NCI-H1105 (cell line): ENCODE measurements around the gene HIRA.
A peak's percentile ranks its signal among the peaks of the same experiment; 100 is the strongest.
"Not testable (repeated sequence)": the region's sequence is repeated elsewhere in the genome, so short reads cannot be mapped to it uniquely, and the experiment has no call there.

ENCODE experiments used
- DNase-seq: peaks from one replicate; lab custom pipeline; 2025; lab: John Stamatoyannopoulos, UW

Gene HIRA

GRCh38 chr22:19440411-19441195 is 9.1 kb upstream of the HIRA start:
- no peak for DNase-seq

GRCh38 chr22:19438298-19438697 is 6.8 kb upstream of the HIRA start:
- no peak for DNase-seq

GRCh38 chr22:19436444-19437161 is 5.1 kb upstream of the HIRA start:
- DNase-seq: not testable (repeated sequence)

GRCh38 chr22:19434829-19435580 is 3.5 kb upstream of the HIRA start:
- DNase-seq: no peak

- DNase-seq: no peak
Measured at GRCh38 chr22:19434401-19434800, 2.9 kb upstream of the HIRA start.

DNA sequence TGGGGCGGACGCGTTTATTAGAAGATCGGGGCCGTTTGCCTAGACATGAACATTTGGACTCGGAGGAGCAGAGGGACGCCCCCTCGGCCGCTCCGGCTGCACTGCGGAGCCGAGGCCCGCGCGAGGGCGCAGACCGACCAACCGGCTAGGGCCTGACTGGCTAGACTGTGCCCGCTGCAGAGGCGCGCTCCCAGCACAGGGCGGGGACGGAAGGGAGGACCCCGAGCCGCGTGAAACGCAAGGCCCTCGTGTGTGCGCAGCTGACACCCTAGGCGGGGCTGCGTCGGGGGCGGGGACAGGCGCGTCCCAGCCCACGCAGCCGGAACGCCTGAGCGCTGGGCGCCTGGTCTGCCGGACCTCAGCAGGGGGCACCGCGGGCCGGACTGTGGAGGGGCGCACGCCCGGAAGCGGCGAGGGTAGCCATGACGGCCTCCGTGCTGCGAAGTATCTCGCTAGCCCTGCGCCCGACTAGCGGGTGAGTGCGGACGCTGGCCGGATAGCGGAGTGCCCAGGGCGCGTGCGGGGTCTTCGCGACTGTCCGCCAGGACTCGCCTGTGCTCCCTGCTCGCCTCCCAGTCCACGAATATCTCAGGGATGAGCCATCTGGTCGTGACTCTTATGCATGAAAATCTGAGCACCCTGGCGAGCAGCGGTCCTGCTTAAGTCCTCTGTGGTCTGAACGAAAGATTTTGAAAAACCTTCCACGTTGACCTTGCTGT is 759 bp upstream of the HIRA start, which contains the start of gene MRPL40:
MRPL40 (plus strand) TSS at position 413 of the 719 bp plus-strand sequence; CDS start at position 423, 10 bp downstream.
- peak; percentile 90 for DNase-seq

DNA sequence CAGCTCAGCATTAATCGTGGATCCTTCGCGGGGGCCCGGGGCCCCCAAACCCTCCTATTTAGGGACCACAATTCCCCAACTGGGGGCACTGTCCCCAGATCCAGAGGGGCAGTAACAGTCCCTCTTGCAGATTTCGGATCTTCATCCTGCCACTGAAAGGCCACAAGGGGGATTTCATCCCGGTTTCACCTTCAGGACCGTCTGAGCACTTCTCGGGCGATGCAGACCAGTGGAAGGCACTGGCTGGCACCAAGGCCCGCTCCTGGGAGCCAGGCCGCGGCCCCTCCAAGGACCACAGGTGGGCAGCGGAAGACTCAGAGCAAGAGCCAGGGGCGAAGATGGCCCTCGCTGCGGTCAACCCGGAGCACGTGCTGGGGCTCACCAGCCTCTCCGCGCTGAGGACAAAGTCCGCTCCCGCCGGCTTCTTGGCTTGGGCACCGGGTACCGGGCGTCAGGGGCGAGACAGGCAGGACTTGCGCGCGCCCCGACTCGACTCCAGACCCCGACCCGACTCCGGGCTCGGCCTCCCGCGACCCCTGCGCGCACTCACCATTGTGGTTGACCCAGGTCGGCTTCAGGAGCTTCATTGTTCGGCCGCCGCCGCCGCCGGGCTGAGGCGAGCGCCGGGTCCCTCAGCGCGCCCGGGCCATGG is 517 bp downstream of the HIRA start:
- DNase-seq: no peak

GRCh38 chr22:19429950-19430889 is 1.3 kb downstream of the HIRA start:
- no peak for DNase-seq

DNA sequence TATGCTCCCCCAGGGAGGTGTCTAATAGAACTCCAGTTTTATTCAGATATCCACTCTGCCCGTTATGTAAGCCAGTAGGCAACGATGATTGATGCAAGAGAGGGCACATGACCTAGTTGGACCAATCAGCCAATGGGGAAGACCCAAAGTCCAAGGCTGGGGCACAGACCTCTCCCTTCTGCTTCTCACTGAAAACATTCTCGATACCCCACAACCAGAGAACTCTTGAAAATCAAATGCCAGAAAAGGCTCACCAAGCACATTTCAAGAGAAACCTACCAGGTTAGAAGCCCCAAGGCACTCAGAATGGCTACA is 7.4 kb downstream of the HIRA start:
- DNase-seq: no peak

GRCh38 chr22:19422440-19423301 is 8.9 kb downstream of the HIRA start:
- no peak for DNase-seq

GRCh38 chr22:19420321-19420720 is 11.2 kb downstream of the HIRA start:
- no peak for DNase-seq

DNA sequence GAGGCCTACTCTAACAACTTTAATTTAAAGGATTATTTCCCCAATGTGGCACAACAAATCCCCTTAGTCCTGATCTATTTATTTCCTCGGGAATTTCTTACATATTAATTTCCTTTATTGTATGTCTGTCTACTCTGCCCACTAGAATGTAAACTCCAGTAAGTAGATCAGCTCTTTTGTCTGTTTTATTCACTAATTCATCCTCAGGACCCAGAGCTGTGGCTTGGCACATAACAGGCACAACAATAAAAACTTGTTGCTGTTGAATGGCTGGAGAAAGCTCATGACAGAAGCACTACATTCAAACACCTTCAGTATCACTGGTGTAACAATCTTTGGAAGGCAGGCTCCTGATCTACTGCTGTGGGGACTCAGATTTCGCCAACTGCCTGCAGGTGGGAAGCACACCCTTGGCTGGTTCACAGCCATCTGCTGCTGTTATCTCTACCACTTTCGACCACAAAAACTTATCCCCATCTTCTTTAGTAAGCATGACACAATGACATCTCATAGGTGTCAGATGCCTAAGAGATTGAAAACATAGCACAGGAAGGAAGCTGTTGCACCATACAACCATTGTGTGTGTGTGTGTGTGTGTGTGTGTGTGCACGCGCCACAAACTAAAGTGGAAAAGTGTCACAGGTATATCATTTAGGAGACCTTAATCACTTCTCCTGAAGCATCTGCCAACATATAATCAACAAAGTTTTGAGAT is 11.9 kb downstream of the HIRA start:
- no peak for DNase-seq

DNA sequence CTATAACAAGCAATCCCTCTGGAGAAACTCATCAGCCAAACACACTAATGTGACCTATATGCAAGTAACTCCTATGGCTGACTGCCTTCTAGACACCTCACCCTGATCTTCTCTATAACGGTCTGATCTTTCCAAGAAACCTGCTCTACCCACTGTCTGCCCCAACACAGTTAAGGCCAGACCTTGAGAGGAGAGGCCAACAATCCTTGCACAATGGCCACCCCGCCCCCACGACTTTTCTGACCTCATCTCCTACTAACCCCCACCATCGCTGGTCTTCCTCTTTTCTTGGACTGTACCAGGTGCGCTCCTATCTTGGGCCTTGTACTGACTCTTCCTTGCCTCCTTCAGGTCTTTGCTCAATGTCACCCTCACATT is 12.5 kb downstream of the HIRA start:
- no peak for DNase-seq

DNA sequence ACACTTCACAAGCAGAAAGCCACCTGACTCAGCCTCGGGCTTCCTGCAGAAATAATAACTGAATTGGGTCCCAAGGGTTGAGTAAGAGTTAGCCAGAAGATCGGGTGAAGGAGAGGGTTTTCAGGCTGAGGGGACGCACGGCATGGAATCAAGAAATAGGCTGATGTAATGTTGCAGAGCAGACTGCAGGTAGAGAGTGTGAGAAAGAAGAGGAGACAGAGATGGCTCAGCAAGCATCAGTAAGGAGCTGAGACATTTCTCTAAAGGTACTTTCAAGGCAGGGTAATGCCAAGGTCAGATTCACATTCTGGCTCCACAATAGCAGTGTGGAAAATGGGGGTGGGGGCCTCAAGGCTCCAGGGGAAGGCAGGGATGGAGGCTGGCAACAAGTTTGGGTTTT is 18.6 kb downstream of the HIRA start:
- DNase-seq: no peak

DNA sequence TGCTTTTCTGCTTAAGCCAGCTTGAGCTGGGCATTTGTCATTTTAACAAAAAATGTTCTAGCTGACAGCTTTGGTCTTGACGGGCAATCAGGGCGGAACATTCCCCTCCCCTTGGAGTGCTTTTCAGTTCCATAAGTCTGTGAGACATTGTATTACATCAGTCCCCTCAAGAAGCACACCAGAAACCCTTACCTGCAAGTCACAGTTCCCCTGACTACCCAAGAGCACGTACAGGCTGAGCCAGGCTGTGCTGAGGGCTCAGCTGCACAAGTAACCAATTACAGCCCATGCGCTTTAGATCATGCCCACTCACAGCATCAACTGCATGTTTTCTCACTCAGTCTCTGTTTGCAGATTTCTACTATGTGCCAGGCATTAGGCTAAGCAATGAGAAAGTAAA is 19.1 kb downstream of the HIRA start:
- DNase-seq: no peak

- DNase-seq: no peak
Measured at GRCh38 chr22:19411690-19412045, 19.9 kb downstream of the HIRA start.

DNA sequence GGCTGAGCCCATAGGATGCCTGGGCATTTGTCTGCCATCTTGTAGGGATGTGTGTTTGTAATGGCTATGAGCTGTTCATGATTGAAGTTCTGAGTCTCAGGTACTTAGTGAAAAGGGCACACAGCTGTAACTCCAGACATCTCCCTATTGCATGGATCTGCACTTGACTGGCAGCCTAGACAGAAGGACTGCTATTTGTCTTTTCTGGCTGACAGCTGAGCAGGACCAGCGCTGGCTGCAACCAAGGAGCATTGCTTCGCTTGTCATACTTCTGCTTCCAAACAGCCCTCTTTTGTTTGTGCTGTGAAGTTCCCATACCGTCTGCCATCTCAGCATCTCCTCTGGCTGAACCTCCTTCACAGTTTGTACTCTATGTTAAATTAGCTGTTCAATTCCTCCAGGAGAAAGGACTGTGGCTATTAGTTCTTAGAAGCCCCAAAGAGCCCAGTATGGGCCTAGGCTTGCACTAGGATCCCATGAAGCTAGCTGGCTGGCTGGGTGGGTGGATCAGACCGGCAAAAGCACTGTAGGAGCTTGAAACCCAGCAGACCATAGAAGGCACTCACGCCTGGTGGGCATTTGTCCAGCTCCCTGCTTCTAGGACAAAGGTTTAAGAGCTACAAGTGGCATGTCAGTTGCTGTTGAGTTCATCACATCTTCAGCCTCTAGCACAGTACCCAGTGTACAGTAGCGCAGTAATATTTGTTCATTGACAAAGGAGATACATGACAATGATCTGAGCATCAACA is 20.4 kb downstream of the HIRA start:
- DNase-seq: no peak
